Esophagus (tissue), 2 donors: ENCODE data around the gene CUX1. TPM values are rescaled to one million over a fixed set of nuclear protein-coding genes. Genes with fewer than 3 reads are reported as not detected.

Experiments used
- H3K27ac ChIP-seq, 2 donors: one replicate each; pipeline ENCODE4 v1.5.1; 2013; ENCODE audit warnings: low read depth in 2 of 2, mild to moderate bottlenecking in 2 of 2, inconsistent platforms in 1 of 2, low read length in 1 of 2, moderate library complexity in 1 of 2
- H3K27me3 ChIP-seq, 2 donors: one replicate each; pipeline ENCODE4 v1.6.1; 2013; ENCODE audit warnings: low read length in 2 of 2, control low read depth in 1 of 2, mild to moderate bottlenecking in 1 of 2; ENCODE audit not compliant: insufficient read depth in 2 of 2, control insufficient read depth in 1 of 2
- H3K36me3 ChIP-seq, 2 donors: one replicate each; pipeline ENCODE4 v1.6.1; 2013; ENCODE audit warnings: low read length in 1 of 2; ENCODE audit not compliant: control insufficient read depth in 2 of 2, insufficient read depth in 2 of 2
- H3K4me1 ChIP-seq, 2 donors: one replicate each; pipeline ENCODE4 v1.6.1; 2013; ENCODE audit warnings: low read length in 1 of 2; ENCODE audit not compliant: control insufficient read depth in 2 of 2, insufficient read depth in 2 of 2
- H3K4me3 ChIP-seq, 2 donors: one replicate each; pipeline ENCODE4 v1.5.1; 2013; ENCODE audit warnings: low read length in 2 of 2, mild to moderate bottlenecking in 2 of 2, low read depth in 1 of 2, moderate library complexity in 1 of 2
- H3K9me3 ChIP-seq, 2 donors: one replicate each; pipeline ENCODE4 v1.6.1; 2013; ENCODE audit warnings: mild to moderate bottlenecking in 2 of 2, low read depth in 1 of 2, low read length in 1 of 2, moderate library complexity in 1 of 2; ENCODE audit not compliant: control insufficient read depth in 2 of 2, insufficient read depth in 1 of 2
- WGBS, 2 donors: extraction: QIAGEN DNeasy Blood & Tissue Kit; methylation state at CpG; one replicate each; pipeline ENCODE4 v1.1.7; 2013; 5-methylcytosine and 5-hydroxymethylcytosine counted together
- polyA plus RNA-seq, 2 donors: library from polyadenylated mRNA; stranded (reverse); fragments of 200-250 nt; gene quantifications; one replicate each; pipeline ENCODE4 v1.2.3, GENCODE V29; 2013
- donor health status: healthy with polysubstance abuse.
- donor health status: Bipolar disorder and iron deficiency.

The CUX1 gene
- polyA plus RNA-seq, 2 donors, result 19.6 to 21.7 TPM

DNA sequence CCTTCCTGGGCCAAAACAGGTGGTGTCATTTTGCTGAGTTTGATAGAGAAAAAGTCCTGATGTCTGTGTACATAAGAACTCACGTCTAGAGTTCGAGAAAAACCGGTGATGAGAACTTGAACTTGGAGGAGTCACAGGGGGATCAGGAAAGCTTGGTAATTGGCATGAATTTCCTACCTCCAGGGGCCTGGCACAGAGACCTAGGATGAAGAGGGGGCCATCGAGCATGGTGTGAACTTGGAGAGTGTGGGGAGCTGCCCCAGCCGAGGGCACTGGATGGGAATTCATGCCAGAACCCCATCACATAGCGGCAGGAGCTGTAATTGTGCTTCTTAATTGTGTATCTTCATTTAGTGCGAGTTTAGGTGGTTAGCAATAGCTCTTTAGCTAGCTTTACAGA lies 82.2 kb downstream of the CUX1 start:
- WGBS, 2 donors, result 45 to 46% methylated on average over 7 of the region's 7 CpGs
- H3K27me3 ChIP-seq, result no peaks in the 10 kb centered on the region
- peak overlapping the region in 1 of 2 donors; percentile 36 for H3K4me3 ChIP-seq
- peaks cover 0 to 3% of the 10 kb centered on the region in 2 donors for H3K4me1 ChIP-seq
- no peaks in the 10 kb centered on the region for H3K36me3 ChIP-seq
- H3K27ac ChIP-seq, result peak overlapping the region in 1 of 2 donors; percentile 23
- H3K9me3 ChIP-seq, result no peaks in the 10 kb centered on the region

- H3K27ac ChIP-seq, result peak overlapping the region in 1 of 2 donors; percentile 23
Measured at GRCh38 chr7:101900103-101900502, 82.7 kb downstream of the CUX1 start.

GRCh38 chr7:101901661-101902491 lies 84.5 kb downstream of the CUX1 start:
- 55 to 68% methylated on average over 20 of the region's 20 CpGs for WGBS, 2 donors
- Histone ChIP-seq H3K9me3 (no peaks in the 10 kb centered on the region), H3K27me3 (no peaks in the 10 kb centered on the region), H3K4me1 (peaks cover 0 to 3% of the 10 kb centered on the region in 2 donors), H3K4me3 (no peak overlapping the region), H3K27ac (peak overlapping the region; percentile 3 to 24), H3K36me3 (no peaks in the 10 kb centered on the region)

More at GRCh38 chr7:101900103-101900502, 82.7 kb downstream of the CUX1 start:
- Histone ChIP-seq H3K36me3 (no peaks in the 10 kb centered on the region), H3K4me1 (peaks cover 0 to 3% of the 10 kb centered on the region in 2 donors), H3K9me3 (no peaks in the 10 kb centered on the region), H3K4me3 (peak overlapping the region; percentile 5 to 36), H3K27me3 (no peaks in the 10 kb centered on the region)
- 50 to 67% methylated on average over 18 of the region's 18 CpGs for WGBS, 2 donors

GRCh38 chr7:101902680-101903514 lies 85.5 kb downstream of the CUX1 start:
- Histone ChIP-seq H3K27ac (no peak overlapping the region), H3K27me3 (no peaks in the 10 kb centered on the region), H3K4me1 (peaks cover 0 to 3% of the 10 kb centered on the region in 2 donors), H3K4me3 (no peak overlapping the region), H3K36me3 (no peaks in the 10 kb centered on the region), H3K9me3 (no peaks in the 10 kb centered on the region)
- 87 to 89% methylated on average over 18 of the region's 18 CpGs for WGBS, 2 donors

DNA sequence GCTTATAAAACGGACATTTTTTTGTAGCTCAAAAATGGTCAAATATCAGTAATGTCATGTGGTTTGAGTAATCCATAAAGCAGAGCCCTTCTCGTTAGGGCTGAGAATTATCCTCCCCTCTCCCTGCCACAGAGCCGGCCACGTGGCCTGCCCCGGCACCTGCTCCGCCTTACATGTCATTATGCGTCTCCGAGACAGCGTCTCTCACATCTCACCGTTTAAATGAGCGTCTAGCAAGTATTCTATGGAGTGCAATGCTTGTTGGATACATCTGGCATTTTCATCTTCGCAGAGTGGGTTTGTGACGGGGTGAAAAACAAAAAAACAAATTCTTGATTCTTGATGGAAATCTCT lies 86.1 kb downstream of the CUX1 start:
- Histone ChIP-seq H3K9me3 (no peaks in the 10 kb centered on the region), H3K36me3 (no peaks in the 10 kb centered on the region), H3K4me3 (no peak overlapping the region), H3K27me3 (no peaks in the 10 kb centered on the region), H3K4me1 (peaks cover 0 to 3% of the 10 kb centered on the region in 2 donors), H3K27ac (no peak overlapping the region)
- WGBS, 2 donors, result 94% methylated on average over 13 of the region's 13 CpGs

DNA sequence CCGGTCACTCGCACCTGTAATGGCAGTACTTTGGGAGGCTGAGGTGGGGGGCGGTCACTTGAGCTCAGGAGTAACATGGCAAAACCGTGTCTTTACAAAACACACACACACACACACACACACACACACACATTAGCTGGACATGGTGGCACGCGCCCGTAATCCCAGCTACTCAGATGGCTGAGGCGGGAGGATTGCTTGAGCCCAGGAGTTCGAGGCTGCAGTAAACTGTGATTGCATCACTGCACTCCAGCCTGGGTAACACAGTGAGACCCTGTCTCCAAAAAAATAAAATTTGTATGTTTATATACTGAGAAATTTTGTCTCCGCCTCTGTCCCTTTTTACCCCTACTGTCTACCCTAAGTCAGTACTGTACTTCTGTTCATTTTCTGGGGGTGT lies 86.6 kb downstream of the CUX1 start:
- no peaks in the 10 kb centered on the region for H3K27me3 ChIP-seq
- no peaks in the 10 kb centered on the region for H3K36me3 ChIP-seq
- H3K9me3 ChIP-seq, result no peaks in the 10 kb centered on the region
- no peak overlapping the region for H3K27ac ChIP-seq
- H3K4me3 ChIP-seq, result no peak overlapping the region
- H3K4me1 ChIP-seq, result peaks cover 0 to 3% of the 10 kb centered on the region in 2 donors
- 94 to 96% methylated on average over 10 of the region's 10 CpGs for WGBS, 2 donors

DNA sequence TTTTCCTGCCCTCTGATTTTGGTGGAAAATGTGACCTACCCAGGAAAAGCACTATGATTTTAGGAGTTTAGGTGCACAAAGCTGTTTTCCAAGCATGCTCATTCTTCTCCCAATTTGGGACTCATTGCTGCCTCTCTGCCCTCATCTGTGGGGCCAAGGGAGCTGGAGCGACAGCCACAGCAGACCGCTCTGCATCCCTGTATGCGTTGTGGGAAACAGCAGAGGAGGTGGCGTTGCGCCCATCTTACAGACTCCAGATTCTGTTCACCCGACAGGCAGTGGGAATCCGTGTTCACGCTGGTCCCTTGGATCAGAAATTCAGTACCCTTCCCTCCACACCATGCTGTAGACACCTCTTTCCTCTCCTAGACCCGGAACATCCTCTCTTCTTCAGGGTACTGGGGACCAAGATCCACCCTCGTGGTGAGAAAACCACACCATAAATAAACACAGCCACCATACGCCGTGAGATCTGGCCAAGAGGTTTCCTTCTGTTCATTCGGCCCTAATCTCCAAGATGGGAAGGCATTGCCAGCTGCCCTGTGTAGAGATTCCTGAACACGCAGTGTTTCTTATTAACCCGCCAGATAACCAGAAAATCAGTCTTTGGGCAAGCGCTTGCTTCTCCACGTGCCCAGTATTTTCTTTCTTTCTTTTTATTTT lies 87.9 kb downstream of the CUX1 start:
- H3K4me3 ChIP-seq, result no peak overlapping the region
- 89 to 91% methylated on average over 17 of the region's 17 CpGs for WGBS, 2 donors

GRCh38 chr7:101906291-101907240 lies 89.1 kb downstream of the CUX1 start:
- H3K27me3 ChIP-seq, result no peaks in the 10 kb centered on the region
- WGBS, 2 donors, result 95% methylated on average over 18 of the region's 18 CpGs
- no peak overlapping the region for H3K27ac ChIP-seq
- H3K4me1 ChIP-seq, result peaks cover 0 to 10% of the 10 kb centered on the region in 2 donors
- H3K4me3 ChIP-seq, result no peak overlapping the region
- H3K36me3 ChIP-seq, result peaks cover 0 to 6% of the 10 kb centered on the region in 2 donors
- H3K9me3 ChIP-seq, result no peaks in the 10 kb centered on the region

More for the DNA sequence above, 87.9 kb downstream of the CUX1 start:
- peaks cover 0 to 3% of the 10 kb centered on the region in 2 donors for H3K4me1 ChIP-seq
- no peak overlapping the region for H3K27ac ChIP-seq
- H3K9me3 ChIP-seq, result no peaks in the 10 kb centered on the region
- H3K36me3 ChIP-seq, result no peaks in the 10 kb centered on the region
- no peaks in the 10 kb centered on the region for H3K27me3 ChIP-seq
